Measurements from ENCODE around the gene TUBGCP5.
"Not testable (repeated sequence)": the region's sequence is repeated elsewhere in the genome, so short reads cannot be mapped to it uniquely, and the experiment has no call there.

The TUBGCP5 gene

DNA sequence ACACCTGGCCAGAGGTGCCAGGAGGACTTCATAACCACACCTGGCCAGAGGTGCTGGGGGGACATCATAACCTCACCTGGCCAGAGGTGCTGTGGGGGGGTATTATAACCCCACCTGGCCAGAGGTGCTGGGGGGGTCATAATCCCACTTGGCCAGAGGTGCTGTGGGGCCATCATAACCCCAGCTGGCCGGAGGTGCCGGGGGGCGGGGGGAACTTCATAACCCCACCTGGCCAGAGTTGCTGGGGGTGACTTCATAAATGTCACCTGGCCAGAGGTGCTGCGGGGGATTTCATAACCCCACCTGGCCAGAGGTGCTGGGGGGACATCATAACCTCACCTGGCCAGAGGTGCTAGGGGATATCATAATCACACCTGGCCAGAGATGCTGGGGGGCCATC is 4.2 kb upstream of the TUBGCP5 start:
- in situ Hi-C loops (cut with MboI; ENCODE audit: low sequenced_read_pairs), result loop anchor here (25.0 kb wide), 1 partner anchor 369 kb away; no protein-coding TSS in a partner anchor

GRCh38 chr15:23041736-23042135 is 2.4 kb upstream of the TUBGCP5 start:
- in situ Hi-C loops (cut with MboI; ENCODE audit: low sequenced_read_pairs), result loop anchor here (25.0 kb wide), 1 partner anchor 371 kb away; no protein-coding TSS in a partner anchor

GRCh38 chr15:23039917-23040281 is 530 bp upstream of the TUBGCP5 start:
- in situ Hi-C loops (cut with MboI; ENCODE audit: low sequenced_read_pairs), result loop anchor here (25.0 kb wide), 1 partner anchor 372 kb away; no protein-coding TSS in a partner anchor

DNA sequence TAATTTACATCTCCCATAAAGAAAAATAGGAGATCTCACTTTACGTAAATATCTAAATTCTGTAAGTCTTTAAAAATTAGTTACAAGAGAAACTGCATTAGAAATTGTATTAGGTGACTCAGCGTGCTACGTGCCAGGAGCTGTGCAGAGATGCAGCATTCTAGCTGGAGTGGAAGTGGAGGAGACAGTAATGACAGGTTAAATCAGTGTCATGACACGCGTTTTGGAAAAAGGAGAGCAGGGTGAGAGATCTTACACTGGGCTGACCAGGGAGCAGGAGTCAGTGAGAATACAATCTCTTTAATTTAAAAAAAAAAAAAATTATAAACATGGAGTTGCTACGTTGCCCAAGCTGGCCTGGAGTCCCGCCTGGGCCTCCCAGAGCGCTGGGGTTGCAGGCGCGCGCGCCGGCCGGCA is 635 bp downstream of the TUBGCP5 start:
- in situ Hi-C loops (cut with MboI; ENCODE audit: low sequenced_read_pairs), result loop anchor here (25.0 kb wide), 1 partner anchor 374 kb away; no protein-coding TSS in a partner anchor

GRCh38 chr15:23035964-23036566 is 3.3 kb downstream of the TUBGCP5 start:
- in situ Hi-C loops (cut with MboI; ENCODE audit: low sequenced_read_pairs), result loop anchor here (25.0 kb wide), 1 partner anchor 376 kb away; no protein-coding TSS in a partner anchor

DNA sequence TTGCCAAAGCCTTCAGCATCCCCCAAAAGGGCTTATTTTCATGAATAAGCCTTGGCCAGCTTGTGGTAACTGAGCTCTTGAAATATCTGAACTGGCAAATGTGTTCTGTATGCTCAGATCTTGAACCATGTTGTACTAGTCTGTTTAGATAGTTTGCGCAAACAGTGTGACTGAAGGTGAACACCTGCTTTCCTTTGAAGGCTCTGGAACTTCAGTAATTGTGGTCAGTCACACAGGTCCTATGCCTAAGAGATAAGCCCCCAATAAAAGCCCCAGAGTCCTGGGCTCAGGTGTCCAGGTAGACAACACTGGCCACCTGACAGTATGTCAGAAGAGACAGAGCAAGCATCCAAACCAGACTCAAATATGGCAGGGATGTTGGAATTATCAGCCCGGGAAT is 5.4 kb downstream of the TUBGCP5 start:
- in situ Hi-C loops (cut with MboI; ENCODE audit: low sequenced_read_pairs), result loop anchor here (25.0 kb wide), 1 partner anchor 378 kb away; no protein-coding TSS in a partner anchor

DNA sequence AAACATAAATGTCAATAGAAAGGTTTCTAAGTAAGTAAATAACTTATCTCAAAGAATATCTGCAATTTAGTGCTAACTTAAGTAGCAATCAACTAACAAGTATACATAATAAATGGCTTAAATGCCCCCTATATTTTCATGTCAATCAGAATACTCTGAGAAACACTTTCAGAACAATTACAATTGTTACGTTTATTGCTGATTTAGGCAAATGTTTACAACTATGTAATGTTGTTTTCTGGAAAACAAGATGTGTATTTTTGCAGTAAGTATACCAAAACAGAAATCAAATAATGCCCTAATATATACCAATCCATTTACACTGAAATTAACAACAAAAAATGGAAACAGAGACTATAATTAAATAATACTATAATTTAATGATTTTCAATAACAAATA is 13.2 kb downstream of the TUBGCP5 start:
- in situ Hi-C loops (cut with MboI; ENCODE audit: low sequenced_read_pairs), result loop anchor here (25.0 kb wide), 1 partner anchor 386 kb away; no protein-coding TSS in a partner anchor

DNA sequence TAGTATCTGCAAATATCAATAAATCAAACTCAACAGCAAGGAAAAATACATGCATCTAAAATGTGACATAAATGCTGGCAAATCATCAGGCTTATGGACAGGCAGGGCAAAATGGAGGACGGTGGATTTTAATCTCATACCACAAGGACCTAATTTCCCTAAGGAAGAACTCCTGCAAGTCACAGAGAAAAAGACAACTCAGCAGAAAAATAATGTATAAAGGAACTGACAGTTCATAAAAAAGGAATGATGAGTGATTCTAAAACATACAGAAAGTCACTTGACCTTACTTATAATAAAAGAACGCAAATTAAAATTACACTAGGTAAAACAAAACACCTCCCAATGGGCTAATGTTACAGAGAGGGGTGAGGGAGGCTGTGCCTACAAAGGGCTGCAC is 17.2 kb downstream of the TUBGCP5 start:
- in situ Hi-C loops (cut with MboI; ENCODE audit: low sequenced_read_pairs), result no loop called here

GRCh38 chr15:23014394-23015000 is 24.9 kb downstream of the TUBGCP5 start:
- in situ Hi-C loops (cut with MboI; ENCODE audit: low sequenced_read_pairs), result no loop called here

DNA sequence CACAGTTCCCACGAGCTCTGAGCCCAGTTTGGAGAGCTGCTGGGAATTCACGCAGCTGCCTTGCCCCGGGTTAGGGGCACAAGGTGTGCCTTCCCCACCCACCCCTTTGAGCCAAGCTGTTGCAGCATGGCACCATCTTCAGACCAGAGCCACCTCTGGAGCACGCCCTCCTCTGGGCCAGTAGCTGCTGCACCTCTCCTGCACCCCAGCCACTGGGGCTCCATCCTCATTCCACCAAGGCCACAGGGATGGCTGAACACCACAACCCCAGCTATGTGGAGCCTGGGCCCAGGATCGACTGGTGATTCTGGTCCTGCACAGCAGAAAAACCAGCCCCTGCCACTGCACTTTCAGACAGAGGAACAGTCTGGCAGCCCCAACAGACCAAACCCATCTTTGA is 25.7 kb downstream of the TUBGCP5 start:
- in situ Hi-C loops (cut with MboI; ENCODE audit: low sequenced_read_pairs), result no loop called here

- in situ Hi-C loops (cut with MboI; ENCODE audit: low sequenced_read_pairs), result not testable (repeated sequence)
Observed at GRCh38 chr15:23012616-23013015, 26.8 kb downstream of the TUBGCP5 start.

DNA sequence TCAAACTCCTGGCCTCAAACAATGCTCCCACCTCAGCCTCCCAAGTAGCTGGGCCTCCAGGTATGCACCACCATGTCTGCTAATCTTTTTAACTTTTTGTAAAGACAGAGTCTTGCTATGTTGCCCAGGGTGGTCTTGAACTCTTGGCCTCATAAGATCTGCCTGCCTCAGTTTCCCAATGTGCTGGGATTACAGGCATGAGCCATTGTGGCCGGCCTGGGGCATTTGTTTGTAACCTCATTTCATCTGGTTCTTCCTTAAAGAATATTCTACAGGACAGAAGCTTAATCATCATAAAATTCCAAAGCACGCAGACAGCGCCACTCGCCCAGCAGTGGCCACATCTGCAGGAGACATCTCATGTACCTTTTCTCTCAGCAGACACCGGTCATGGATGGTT is 35.6 kb downstream of the TUBGCP5 start:
- in situ Hi-C loops (cut with MboI; ENCODE audit: low sequenced_read_pairs), result no loop called here

DNA sequence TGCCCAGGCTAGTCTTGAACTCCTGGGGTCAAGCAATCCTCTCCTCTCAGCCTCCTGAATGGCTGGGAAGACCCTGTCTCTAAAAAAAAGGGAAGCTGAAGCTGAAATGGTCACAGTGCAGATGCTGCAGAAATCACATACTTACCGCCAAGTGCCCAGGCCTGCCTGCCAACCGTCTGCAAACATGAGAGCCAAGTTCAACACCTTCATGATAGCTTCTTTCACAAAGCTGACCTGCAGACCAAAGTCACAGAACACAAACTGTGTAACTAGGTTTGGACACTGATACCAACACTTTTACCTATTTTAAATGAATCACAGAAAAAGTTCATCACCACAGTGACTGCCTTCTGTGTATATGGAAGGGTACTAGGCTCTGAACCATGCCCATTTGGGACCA is 36.4 kb downstream of the TUBGCP5 start:
- in situ Hi-C loops (cut with MboI; ENCODE audit: low sequenced_read_pairs), result no loop called here

DNA sequence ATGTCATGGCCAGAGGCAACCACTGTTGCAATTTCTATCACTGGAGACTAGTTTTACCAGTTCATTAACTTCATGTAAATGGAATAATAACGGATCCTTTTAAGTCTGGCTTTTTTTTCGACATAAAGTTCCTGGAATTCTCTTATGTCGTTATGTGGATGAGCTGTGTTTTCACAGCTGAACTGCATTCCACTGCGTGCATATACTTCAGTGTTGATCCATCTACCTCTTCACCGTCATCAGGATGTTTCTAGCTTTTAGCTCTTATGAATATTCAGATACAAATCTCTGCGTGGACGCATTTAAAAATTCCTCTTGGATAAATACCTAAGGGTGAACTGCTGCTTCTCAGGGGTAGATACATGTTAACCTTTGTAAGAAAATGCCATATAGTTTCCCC is 43.6 kb downstream of the TUBGCP5 start:
- in situ Hi-C loops (cut with MboI; ENCODE audit: low sequenced_read_pairs), result loop anchor here (10.0 kb wide), 1 partner anchor 61 kb away; no protein-coding TSS in a partner anchor

- in situ Hi-C loops (cut with MboI; ENCODE audit: low sequenced_read_pairs), result loop anchor here (10.0 kb wide), 1 partner anchor 57 kb away; no protein-coding TSS in a partner anchor
Observed at GRCh38 chr15:22992024-22992326, 47.4 kb downstream of the TUBGCP5 start.

DNA sequence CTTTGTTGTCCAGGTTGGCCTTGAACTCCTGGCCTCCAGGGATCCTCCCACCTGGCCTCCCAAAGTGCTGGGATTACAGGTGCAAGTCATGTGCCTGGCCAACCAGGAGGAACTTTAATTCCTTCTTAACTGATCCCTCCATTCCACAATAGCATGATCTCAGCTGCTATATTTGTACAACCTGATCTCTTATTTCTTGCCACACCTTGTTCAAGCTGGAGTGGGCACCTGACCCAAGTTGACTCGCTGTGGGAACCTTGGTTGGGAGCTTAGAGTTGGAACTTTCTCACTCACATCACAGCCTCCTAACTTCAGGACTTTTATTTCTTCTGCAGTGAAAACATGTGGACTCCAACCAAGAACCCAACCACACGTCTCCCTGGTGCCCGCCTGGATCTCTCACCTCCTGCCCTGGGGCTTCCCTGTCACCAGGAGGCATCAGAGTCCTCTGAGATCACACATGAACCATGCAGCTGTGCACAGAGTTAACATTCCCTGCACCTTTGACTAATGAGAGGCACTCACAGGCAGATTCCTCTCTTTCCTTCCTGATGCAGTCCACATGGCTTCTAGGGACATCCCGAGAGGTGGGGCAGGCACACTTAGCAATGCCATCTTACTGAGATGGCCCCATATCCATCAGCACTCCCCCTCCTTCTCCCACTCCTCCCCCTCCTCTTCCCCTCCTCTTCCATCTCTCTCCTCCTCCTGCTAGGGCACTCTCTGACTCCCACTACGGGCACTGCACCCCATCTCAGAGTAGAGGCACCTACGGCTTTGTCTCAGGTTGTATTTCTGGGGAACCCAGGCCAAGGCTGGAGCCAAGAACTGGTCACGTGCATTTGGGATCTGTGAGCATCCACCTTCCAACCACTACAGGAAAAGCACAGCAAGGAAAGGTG is 49.5 kb downstream of the TUBGCP5 start:
- in situ Hi-C loops (cut with MboI; ENCODE audit: low sequenced_read_pairs), result loop anchor here (10.0 kb wide), 1 partner anchor 55 kb away; no protein-coding TSS in a partner anchor

DNA sequence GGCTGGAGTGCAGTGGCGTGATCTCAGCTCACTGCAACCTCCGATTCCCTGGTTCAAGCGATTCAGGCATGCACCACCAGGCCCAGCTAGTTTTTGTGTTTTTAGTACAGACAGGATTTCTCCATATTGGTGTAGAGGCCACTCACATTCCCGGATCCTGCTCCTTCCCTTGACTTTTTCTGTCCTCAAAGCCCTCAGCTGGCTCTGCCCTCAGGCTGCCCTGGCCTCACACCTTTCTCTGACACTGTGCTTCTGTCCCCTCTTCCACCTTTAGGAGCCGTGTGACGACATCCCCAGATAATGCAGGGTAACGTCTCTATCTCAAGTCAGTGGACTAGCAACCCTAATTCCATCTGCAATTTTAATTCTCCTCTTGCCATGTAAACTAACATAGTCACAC is 50.6 kb downstream of the TUBGCP5 start:
- in situ Hi-C loops (cut with MboI; ENCODE audit: low sequenced_read_pairs), result no loop called here

GRCh38 chr15:22981931-22982330 is 57.4 kb downstream of the TUBGCP5 start:
- in situ Hi-C loops (cut with MboI; ENCODE audit: low sequenced_read_pairs), result not testable (repeated sequence)

GRCh38 chr15:22981051-22981840 is 58.1 kb downstream of the TUBGCP5 start:
- in situ Hi-C loops (cut with MboI; ENCODE audit: low sequenced_read_pairs), result no loop called here

DNA sequence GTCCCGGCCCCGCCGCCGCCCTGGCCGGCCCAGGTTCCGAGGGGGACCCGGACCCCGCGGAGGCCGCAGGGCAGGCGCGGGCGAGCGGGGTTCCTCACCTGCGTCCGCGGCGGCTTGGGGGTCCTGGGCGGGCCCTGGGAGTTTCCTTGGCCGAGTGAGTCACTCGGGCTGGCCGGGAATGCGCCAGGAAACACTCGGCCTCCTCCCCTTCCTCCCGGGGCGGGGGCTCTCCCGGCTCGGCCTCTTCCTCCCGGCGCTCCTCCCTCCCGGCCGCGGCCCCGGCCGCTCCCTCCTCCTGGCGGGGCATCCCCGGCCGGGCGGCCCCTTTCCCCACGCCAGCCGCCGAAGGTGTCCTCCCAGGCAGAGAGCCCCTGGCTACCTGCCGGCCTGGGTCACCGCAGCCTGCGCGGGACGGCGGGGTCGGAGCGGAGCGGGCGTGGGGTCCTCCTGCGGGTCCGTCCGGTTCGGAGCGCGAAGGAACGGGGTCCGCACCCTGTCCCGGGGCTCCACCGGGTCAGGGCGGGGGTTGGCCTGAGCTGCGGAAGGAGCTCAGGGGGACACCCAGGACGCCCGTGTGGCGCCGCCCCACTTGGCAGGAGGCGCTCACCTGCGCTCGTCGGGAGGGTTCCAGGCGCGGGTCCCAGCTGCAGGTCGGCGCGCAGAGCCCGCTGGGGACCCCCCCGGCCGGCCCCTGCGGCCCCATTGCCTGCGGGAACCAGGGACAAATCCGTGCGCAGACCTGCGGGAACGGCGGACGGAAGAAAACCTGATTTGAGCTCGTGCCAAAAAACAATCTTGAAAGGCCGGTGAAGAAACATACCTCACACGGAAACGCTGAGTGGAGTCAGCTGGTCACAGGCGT is 58.9 kb downstream of the TUBGCP5 start, which contains the start of gene CYFIP1:
CYFIP1 (minus strand) TSS at position 180 of the 862 bp plus-strand sequence. CDS start 33,083 bp downstream, outside the sequence.
- in situ Hi-C loops (cut with MboI; ENCODE audit: low sequenced_read_pairs), result no loop called here
